ENCODE results near the gene HDAC7. TPM values are rescaled to one million over a fixed set of nuclear protein-coding genes. Genes with fewer than 3 reads are reported as not detected.

The HDAC7 gene
- total and polyA plus RNA-seq, 2 of the 13 experiments (the other 11 are each of a cell fraction or from before 2014, with no cell fraction given): 4.6 to 10.8 TPM

- H3K79me2 ChIP-seq (ENCODE audit: insufficient read depth, low read length): no peaks in the 10 kb centered on the region
Measured at GRCh38 chr12:47822863-47823262, 3.2 kb upstream of the HDAC7 start.

More at GRCh38 chr12:47822863-47823262, 3.2 kb upstream of the HDAC7 start:
- in situ Hi-C loops (cut with HindIII; ENCODE audit: extremely low pct_ligation_motif_present, low pct_unique_long_range_greater_than_20kb): no loop called here
- CTCF ChIA-PET (ENCODE audit: low intra/inter-chr PET ratio, low total read pairs): no interaction called here
- intact Hi-C loops (cut with micrococcal nuclease; ENCODE audit: unreplicated experiment): no loop called here
- H3K4me3 ChIP-seq (replicated peaks in 1 of 3; ENCODE audit: insufficient read depth in 1 of 3, low read depth in 2 of 3, low read length in 3 of 3): no peak overlapping the region
- no peak overlapping the region for H3K27ac ChIP-seq (ENCODE audit: extremely low read length, insufficient read depth, low read length)
- H3K9ac ChIP-seq (ENCODE audit: insufficient read depth, low read depth, low read length): no peak overlapping the region
- peaks cover 1% of the 10 kb centered on the region; the same call in 1 of the 2 replicates for H4K20me1 ChIP-seq (ENCODE audit: insufficient read depth, low read length)
- peaks cover 0 to 41% of the 10 kb centered on the region in 2 experiments; a peak in 3 of 5 replicates for H3K27me3 ChIP-seq (ENCODE audit: control insufficient read depth in 1 of 2, insufficient read depth in 2 of 2, low read length in 2 of 2)
- TF ChIP-seq HOXA3 (CRISPR knock-in tag; IDR thresholded peaks at IDR 0.05) (no peak), ZNF839 (CRISPR knock-in tag; IDR thresholded peaks at IDR 0.05; ENCODE audit: borderline replicate concordance) (no peak), PRDM15 (CRISPR knock-in tag; IDR thresholded peaks at IDR 0.05) (no peak), NR1H2 (CRISPR knock-in tag; IDR thresholded peaks at IDR 0.05; ENCODE audit: borderline replicate concordance, low read depth) (no peak), MLX (CRISPR knock-in tag; IDR thresholded peaks at IDR 0.05) (no peak), ZBTB34 (CRISPR knock-in tag; IDR thresholded peaks at IDR 0.05) (no peak), SIX1 (CRISPR knock-in tag; IDR thresholded peaks at IDR 0.05; ENCODE audit: borderline replicate concordance) (no peak), AGO2 (optimal IDR thresholded peaks at IDR 0.05; ENCODE audit: low read depth, low read length) (no peak), GRHL1 (CRISPR knock-in tag; conservative IDR thresholded peaks at IDR 0.05) (no peak), ZNF768 (CRISPR knock-in tag; IDR thresholded peaks at IDR 0.05) (no peak), TOE1 (CRISPR knock-in tag; IDR thresholded peaks at IDR 0.05) (no peak), MZF1 (CRISPR knock-in tag; IDR thresholded peaks at IDR 0.05; ENCODE audit: borderline replicate concordance) (no peak), ZNF766 (CRISPR knock-in tag; IDR thresholded peaks at IDR 0.05; ENCODE audit: borderline replicate concordance) (no peak)
- FAIRE-seq: no peak
- no peak overlapping the region for H3K4me2 ChIP-seq (ENCODE audit: low read depth, low read length)
- no peaks in the 10 kb centered on the region for H3K36me3 ChIP-seq (replicated peaks in 1 of 2; ENCODE audit: control insufficient read depth in 1 of 2, insufficient read depth in 2 of 2, low read length in 2 of 2)
- WGBS (ENCODE audit: low lambda C conversion rate): 23% methylated on average over 3 of the region's 3 CpGs
- no peak for DNase-seq (ENCODE audit: low spot score)
- no peaks in the 10 kb centered on the region for H3K9me3 ChIP-seq (ENCODE audit: low read length)
- peaks cover 40% of the 10 kb centered on the region for H3K4me1 ChIP-seq (ENCODE audit: insufficient read depth, low read length)
- no TSS peak for BruUV-seq (replicated peaks)
- H2AFZ ChIP-seq (ENCODE audit: low read length): no peak overlapping the region
- ATAC-seq: no peak
- POLR2A ChIA-PET: no interaction called here

Data from HepG2 (cell line).